DLD1 (cell line): Measurements from ENCODE around the gene TBCCD1.
"Not testable (repeated sequence)": the region's sequence is repeated elsewhere in the genome, so short reads cannot be mapped to it uniquely, and the experiment has no call there.

Experiments
- in situ Hi-C: cut with HindIII; loops from 2 replicates; pipeline ENCODE4 v1.10.0; 2017; ENCODE audit warnings: low sequenced_read_pairs

TBCCD1 gene

GRCh38 chr3:186598108-186598784, 31.1 kb upstream of the TBCCD1 start:
- in situ Hi-C loops, result no loop called here

- in situ Hi-C loops, result no loop called here
Observed at GRCh38 chr3:186596568-186597287, 29.6 kb upstream of the TBCCD1 start.

GRCh38 chr3:186594591-186595113, 27.5 kb upstream of the TBCCD1 start:
- in situ Hi-C loops, result no loop called here

GRCh38 chr3:186593862-186594261, 26.7 kb upstream of the TBCCD1 start:
- in situ Hi-C loops, result no loop called here

- in situ Hi-C loops, result no loop called here
Observed at GRCh38 chr3:186592682-186593081, 25.5 kb upstream of the TBCCD1 start.

- in situ Hi-C loops, result no loop called here
Observed at GRCh38 chr3:186590580-186591295, 23.6 kb upstream of the TBCCD1 start.

- in situ Hi-C loops, result no loop called here
Observed at GRCh38 chr3:186589856-186590579, 22.9 kb upstream of the TBCCD1 start.

GRCh38 chr3:186589121-186589520, 22.0 kb upstream of the TBCCD1 start:
- in situ Hi-C loops, result no loop called here

- in situ Hi-C loops, result no loop called here
Observed at GRCh38 chr3:186588632-186589031, 21.5 kb upstream of the TBCCD1 start.

GRCh38 chr3:186587183-186587582, 20.0 kb upstream of the TBCCD1 start:
- in situ Hi-C loops, result no loop called here

- in situ Hi-C loops, result not testable (repeated sequence)
Observed at GRCh38 chr3:186586245-186586644, 19.1 kb upstream of the TBCCD1 start.

GRCh38 chr3:186583831-186584230, 16.7 kb upstream of the TBCCD1 start:
- in situ Hi-C loops, result no loop called here

GRCh38 chr3:186582541-186582940, 15.4 kb upstream of the TBCCD1 start:
- in situ Hi-C loops, result no loop called here

GRCh38 chr3:186580785-186581184, 13.6 kb upstream of the TBCCD1 start:
- in situ Hi-C loops, result no loop called here

GRCh38 chr3:186577521-186577920, 10.4 kb upstream of the TBCCD1 start:
- in situ Hi-C loops, result no loop called here

- in situ Hi-C loops, result no loop called here
Observed at GRCh38 chr3:186571644-186572013, 4.5 kb upstream of the TBCCD1 start.

GRCh38 chr3:186570941-186571643, 4.0 kb upstream of the TBCCD1 start:
- in situ Hi-C loops, result no loop called here

- in situ Hi-C loops, result no loop called here
Observed at GRCh38 chr3:186570096-186570940, 3.2 kb upstream of the TBCCD1 start, which contains the start of gene DNAJB11. DNAJB11 (plus strand) TSS chr3:186570720; CDS start chr3:186570898, 178 bp downstream.

GRCh38 chr3:186569779-186570095, 2.6 kb upstream of the TBCCD1 start:
- in situ Hi-C loops, result no loop called here

GRCh38 chr3:186569361-186569760, 2.2 kb upstream of the TBCCD1 start:
- in situ Hi-C loops, result not testable (repeated sequence)
